Spleen (tissue), 11 donors: ENCODE data around the gene EDN1. TPM values are rescaled to one million over a fixed set of nuclear protein-coding genes. Genes with fewer than 3 reads are reported as not detected.

ENCODE experiments used
- DNase-seq: peaks from one replicate; pipeline ENCODE4 v3.0.0-alpha.2; 2020
- H3K27ac ChIP-seq, 8 donors: fragments of 200-600 bp; sonication (generic) in 7 of 8; 1 replicate in 4 of 8; 2 replicates in 4 of 8; pipeline versions ENCODE4 v1.5.0 to v1.8.0; 2016 to 2021; ENCODE audit warnings: inconsistent platforms in 4 of 8, mild to moderate bottlenecking in 4 of 8, moderate library complexity in 1 of 8
- H3K27me3 ChIP-seq, 7 donors: fragments of 200-600 bp; sonication (generic) in 6 of 7; replicated peaks in 1 of 7; 1 replicate in 4 of 7; 2 replicates in 3 of 7; pipeline versions ENCODE4 v1.5.0 to v1.8.0; 2016 to 2021; ENCODE audit warnings: inconsistent platforms in 3 of 7, mild to moderate bottlenecking in 1 of 7
- H3K36me3 ChIP-seq, 6 donors: fragments of 200-600 bp; sonication (generic) in 5 of 6; 1 replicate in 4 of 6; 2 replicates in 2 of 6; pipeline versions ENCODE4 v1.5.0 to v1.8.0; 2016 to 2021; ENCODE audit warnings: inconsistent platforms in 2 of 6
- H3K4me1 ChIP-seq, 6 donors: fragments of 200-600 bp; sonication (generic) in 5 of 6; 1 replicate in 3 of 6; 2 replicates in 3 of 6; pipeline versions ENCODE4 v1.5.0 to v1.8.0; 2016 to 2021; ENCODE audit warnings: inconsistent platforms in 3 of 6
- H3K4me3 ChIP-seq, 8 donors: fragments of 200-600 bp; sonication (generic) in 7 of 8; 1 replicate in 4 of 8; 2 replicates in 4 of 8; pipeline versions ENCODE4 v1.5.0 to v1.8.0; 2016 to 2021; ENCODE audit warnings: inconsistent platforms in 4 of 8, mild to moderate bottlenecking in 4 of 8, moderate library complexity in 2 of 8
- H3K9me3 ChIP-seq, 8 donors: fragments of 200-600 bp; sonication (generic) in 7 of 8; 1 replicate in 4 of 8; 2 replicates in 4 of 8; pipeline versions ENCODE4 v1.5.0 to v1.8.0; 2016 to 2021; ENCODE audit warnings: inconsistent platforms in 4 of 8
- CTCF ChIP-seq, 11 experiments: fragments of 200-600 bp in 7 of 11; fragments of 450-650 bp in 4 of 11; sonication (generic) in 4 of 11; IDR thresholded peaks in 8 of 11; conservative IDR thresholded peaks in 3 of 11; 1 replicate in 7 of 11; 2 replicates in 4 of 11; pipeline versions ENCODE4 v1.4.0 to v1.8.0; 2016 to 2021; ENCODE audit warnings: antibody characterized with exemption in 11 of 11, inconsistent platforms in 4 of 11, mild to moderate bottlenecking in 1 of 11
- POLR2A ChIP-seq, 3 donors: fragments of 450-650 bp; IDR thresholded peaks; one replicate each; pipeline ENCODE4 v1.5.1; 2017; ENCODE audit warnings: antibody characterized with exemption in 3 of 3, mild to moderate bottlenecking in 1 of 3
- POLR2AphosphoS5 ChIP-seq, 3 donors: sonication (generic); formaldehyde crosslinking; IDR thresholded peaks; one replicate each; pipeline ENCODE4 v1.5.1; 2017; ENCODE audit warnings: antibody characterized with exemption in 3 of 3
- WGBS, 5 donors: extraction: QIAGEN DNeasy Blood & Tissue Kit in 3 of 5; methylation state at CpG; one replicate each; pipeline versions ENCODE4 v1.1.5 to v1.1.7; 2013 to 2018; 5-methylcytosine and 5-hydroxymethylcytosine counted together
- intact Hi-C: fragments of 100-400 bp; cut with DNase I; formaldehyde crosslinking; loops from one replicate; pipeline ENCODE4 v1.15.0; 2023; ENCODE audit warnings: low total_unique reads
- polyA plus RNA-seq, 3 donors: library from polyadenylated mRNA; stranded (reverse); fragments of 200-250 nt; gene quantifications; one replicate each; pipeline ENCODE4 v1.2.1, GENCODE V29; 2013
- total RNA-seq, 7 donors: library from RNA; depleted of rRNA in 3 of 7; stranded (reverse); fragments of >200 nt in 3 of 7; fragmentation: NEBNext Ultra II Directional in 4 of 7; extraction: Animal tissue kit (Norgen Biotek cat#: 25700) in 4 of 7; gene quantifications; one replicate each; pipeline versions ENCODE4 v1.1.0 to v1.2.1, GENCODE V29; 2016 to 2021
- donor health status: healthy with polysubstance abuse.
- donor health status: DM: no; HTN: no; CAD: no; lungs with moderate emphysema.
- donor health status: DM: no; HTN: no; CAD: no.
- donor health status: Bipolar disorder and iron deficiency.
- donor health status: healthy.
- donor health status: DM: no; HTN: no; CAD: no.
- donor health status: DM: yes; HTN: yes; CAD: no.

Gene EDN1
- total and polyA plus RNA-seq, 10 donors = 5.2 to 27.1 (median 13.4) TPM

- peaks cover 0 to 3% (median 0%) of the 10 kb centered on the region in 7 donors for H3K27me3 ChIP-seq
- no peak for DNase-seq
- intact Hi-C loops = no loop called here
These were observed 50.3 kb downstream of the EDN1 start for GRCh38 chr6:12340488-12340818.

GRCh38 chr6:12342664-12343063, 52.5 kb downstream of the EDN1 start:
- Histone ChIP-seq H3K27ac (no peak overlapping the region), H3K4me3 (no peak overlapping the region), H3K4me1 (peaks cover 0 to 8% (median 0%) of the 10 kb centered on the region in 6 donors), H3K36me3 (no peaks in the 10 kb centered on the region), H3K27me3 (peaks cover 0 to 3% (median 0%) of the 10 kb centered on the region in 7 donors), H3K9me3 (no peaks in the 10 kb centered on the region)
- no peak for TF ChIP-seq POLR2A (IDR thresholded peaks at IDR 0.05)
- TF ChIP-seq CTCF (IDR thresholded peaks at IDR 0.05 in 8 of 11, conservative IDR thresholded peaks at IDR 0.05 in 3 of 11) = no peak
- no peak for TF ChIP-seq POLR2AphosphoS5 (IDR thresholded peaks at IDR 0.05)
- 83 to 96% (median 87%) methylated on average over 4 of the region's 4 CpGs for WGBS, 5 donors
- intact Hi-C loops = no loop called here
- no peak for DNase-seq

More at GRCh38 chr6:12340488-12340818, 50.3 kb downstream of the EDN1 start:
- no peaks in the 10 kb centered on the region for H3K36me3 ChIP-seq
- H3K4me3 ChIP-seq = no peak overlapping the region
- H3K27ac ChIP-seq = no peak overlapping the region
- WGBS, 5 donors = 69 to 91% (median 84%) methylated on average over 6 of the region's 6 CpGs
- peaks cover 0 to 8% (median 0%) of the 10 kb centered on the region in 6 donors for H3K4me1 ChIP-seq
- no peak for TF ChIP-seq POLR2AphosphoS5 (IDR thresholded peaks at IDR 0.05)
- TF ChIP-seq POLR2A (IDR thresholded peaks at IDR 0.05) = no peak
- no peak for TF ChIP-seq CTCF (IDR thresholded peaks at IDR 0.05 in 8 of 11, conservative IDR thresholded peaks at IDR 0.05 in 3 of 11)
- H3K9me3 ChIP-seq = no peaks in the 10 kb centered on the region

- no peaks in the 10 kb centered on the region for H3K9me3 ChIP-seq
- no peaks in the 10 kb centered on the region for H3K36me3 ChIP-seq
- DNase-seq = no peak
- intact Hi-C loops = no loop called here
- WGBS, 5 donors = 70 to 78% (median 76%) methylated on average over 5 of the region's 5 CpGs
- TF ChIP-seq POLR2AphosphoS5 (IDR thresholded peaks at IDR 0.05) = no peak
- H3K4me3 ChIP-seq = no peak overlapping the region
- H3K4me1 ChIP-seq = peaks cover 0 to 8% (median 0%) of the 10 kb centered on the region in 6 donors
- H3K27ac ChIP-seq = no peak overlapping the region
- H3K27me3 ChIP-seq = peaks cover 0 to 3% (median 0%) of the 10 kb centered on the region in 7 donors
These were observed 52.9 kb downstream of the EDN1 start for GRCh38 chr6:12343122-12343439.

- H3K27ac ChIP-seq = no peak overlapping the region
- H3K4me3 ChIP-seq = no peak overlapping the region
- WGBS, 5 donors = 77 to 85% (median 80%) methylated on average over 8 of the region's 8 CpGs
These were observed 53.4 kb downstream of the EDN1 start for GRCh38 chr6:12343440-12344162.

More at GRCh38 chr6:12343440-12344162, 53.4 kb downstream of the EDN1 start:
- peaks cover 0 to 8% (median 0%) of the 10 kb centered on the region in 6 donors for H3K4me1 ChIP-seq
- intact Hi-C loops = no loop called here
- H3K36me3 ChIP-seq = no peaks in the 10 kb centered on the region
- no peak for DNase-seq
- no peak for TF ChIP-seq POLR2A (IDR thresholded peaks at IDR 0.05)
- no peak for TF ChIP-seq CTCF (IDR thresholded peaks at IDR 0.05 in 8 of 11, conservative IDR thresholded peaks at IDR 0.05 in 3 of 11)
- no peak for TF ChIP-seq POLR2AphosphoS5 (IDR thresholded peaks at IDR 0.05)
- peaks cover 0 to 3% (median 0%) of the 10 kb centered on the region in 7 donors for H3K27me3 ChIP-seq
- H3K9me3 ChIP-seq = no peaks in the 10 kb centered on the region
